ENCODE measurements around the gene DMD.
"Not testable (repeated sequence)": the region's sequence is repeated elsewhere in the genome, so short reads cannot be mapped to it uniquely, and the experiment has no call there.

DMD gene

GRCh38 chrX:31661280-31661810 lies 1550.0 kb downstream of the DMD start:
- DNase-seq, result no peak

DNA sequence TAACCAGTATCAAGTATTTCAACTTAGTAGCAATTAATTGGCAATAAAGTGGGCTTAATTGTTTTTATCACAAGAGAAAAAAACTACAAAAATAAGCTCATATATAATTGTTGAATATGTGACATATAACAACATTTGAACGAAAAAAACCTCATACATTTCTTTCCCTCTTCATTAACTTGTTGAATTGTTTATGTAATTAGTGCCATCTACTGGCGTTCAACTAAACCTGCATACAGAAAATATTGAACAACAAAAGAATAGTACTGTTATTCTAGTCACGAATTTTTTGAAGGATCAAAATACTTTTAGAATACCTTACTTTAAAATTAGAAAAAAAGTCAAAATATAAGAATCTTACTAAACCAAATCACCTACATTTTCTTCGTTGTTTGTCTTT lies 1553.0 kb downstream of the DMD start:
- DNase-seq, result no peak

- DNase-seq, result no peak
Measured at GRCh38 chrX:31656013-31656412, 1555.3 kb downstream of the DMD start.

- no peak for DNase-seq
Measured at GRCh38 chrX:31653422-31653821, 1557.9 kb downstream of the DMD start.

DNA sequence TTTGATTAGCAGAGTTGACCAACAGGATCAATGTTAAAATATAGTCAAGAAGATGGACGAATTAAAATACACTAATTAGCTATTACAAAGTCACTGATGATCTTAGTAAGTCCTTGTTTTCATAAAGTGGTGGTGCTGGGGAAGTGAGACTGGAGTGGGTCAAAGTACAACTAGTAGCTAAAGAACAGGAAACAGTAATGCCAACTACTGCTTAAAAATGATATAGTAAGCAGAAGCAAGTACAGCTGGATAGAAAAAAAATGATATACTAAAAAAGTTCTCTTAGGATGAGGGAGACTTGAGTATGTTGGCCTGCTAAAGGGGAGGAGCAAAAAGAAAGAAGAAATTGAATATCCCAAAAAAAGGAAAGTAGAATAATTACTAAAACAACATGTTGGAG lies 1558.7 kb downstream of the DMD start:
- DNase-seq, result no peak

DNA sequence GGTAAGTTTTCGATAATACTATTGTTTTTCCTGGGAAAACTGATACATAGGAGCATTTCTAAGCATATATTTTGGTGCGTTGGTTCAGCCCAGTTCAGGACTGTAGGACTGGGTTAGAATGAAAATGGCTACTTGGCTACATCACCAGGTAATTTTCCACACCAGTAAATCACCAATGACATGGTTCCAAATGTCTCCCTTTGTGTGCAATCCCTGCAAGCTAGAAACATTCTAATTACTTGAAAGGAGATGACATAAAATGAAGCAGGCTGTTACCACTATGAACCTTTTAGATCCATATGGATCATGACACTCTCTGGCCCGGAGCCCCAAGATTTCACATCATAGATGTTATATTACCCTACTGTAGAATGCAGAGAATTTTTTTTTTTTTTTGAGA lies 1562.1 kb downstream of the DMD start:
- no peak for DNase-seq

DNA sequence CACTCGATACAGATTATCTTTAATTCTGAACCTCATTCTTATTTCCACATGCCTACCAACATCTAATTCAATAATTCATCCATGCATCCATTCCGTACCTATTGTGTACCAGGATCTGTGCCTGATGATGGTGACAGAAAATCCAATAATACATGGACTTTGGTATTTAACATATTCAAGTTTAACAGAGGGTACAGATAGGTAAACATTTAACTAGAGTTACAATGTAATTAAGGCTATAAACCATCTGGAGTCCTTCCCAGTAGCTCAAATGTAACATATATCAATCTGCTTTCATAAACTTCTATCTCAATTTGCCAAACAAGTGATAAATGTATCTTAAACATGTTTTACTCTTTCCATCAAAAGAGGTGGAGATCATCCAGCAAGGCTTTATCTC lies 1578.0 kb downstream of the DMD start:
- no peak for DNase-seq

DNA sequence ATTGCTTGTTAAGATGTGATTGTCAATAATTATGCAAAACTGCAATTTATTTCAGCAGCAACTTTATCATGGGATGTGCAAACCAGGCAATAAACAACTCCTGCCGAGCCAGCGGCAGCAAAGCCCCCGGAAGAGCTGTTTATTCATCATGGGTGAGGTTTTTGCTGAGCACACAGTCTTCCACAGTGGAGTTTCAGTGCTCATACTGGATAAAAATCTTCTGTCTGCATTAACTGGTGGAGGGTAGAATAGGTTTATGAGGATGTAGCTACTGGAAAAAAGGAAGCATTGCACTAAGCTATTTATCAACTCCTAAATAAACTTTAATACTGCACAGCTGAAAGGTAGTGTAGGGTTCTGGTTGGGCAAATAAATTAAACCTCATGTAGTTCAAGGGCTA lies 1582.2 kb downstream of the DMD start:
- DNase-seq, result no peak

DNA sequence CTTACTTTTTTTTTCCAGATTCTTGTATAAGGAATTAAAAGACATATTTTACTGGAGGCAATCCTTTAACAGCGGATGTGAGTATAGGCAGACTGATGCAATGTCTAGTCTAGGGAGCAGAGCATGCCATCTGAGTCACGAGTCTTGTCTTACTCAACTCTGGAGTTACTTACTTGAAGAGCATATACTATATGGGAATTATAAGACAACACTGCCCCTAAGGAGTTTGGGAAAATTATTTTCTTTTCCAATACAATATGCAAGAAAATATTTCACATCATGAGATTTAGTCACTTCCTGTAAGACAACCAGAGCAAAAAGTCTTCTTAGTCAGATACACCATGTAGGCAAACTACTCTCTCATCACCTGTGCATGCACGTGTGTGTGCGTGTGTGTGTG lies 1602.2 kb downstream of the DMD start:
- DNase-seq, result no peak

GRCh38 chrX:31608638-31609037 lies 1602.7 kb downstream of the DMD start:
- DNase-seq, result no peak

DNA sequence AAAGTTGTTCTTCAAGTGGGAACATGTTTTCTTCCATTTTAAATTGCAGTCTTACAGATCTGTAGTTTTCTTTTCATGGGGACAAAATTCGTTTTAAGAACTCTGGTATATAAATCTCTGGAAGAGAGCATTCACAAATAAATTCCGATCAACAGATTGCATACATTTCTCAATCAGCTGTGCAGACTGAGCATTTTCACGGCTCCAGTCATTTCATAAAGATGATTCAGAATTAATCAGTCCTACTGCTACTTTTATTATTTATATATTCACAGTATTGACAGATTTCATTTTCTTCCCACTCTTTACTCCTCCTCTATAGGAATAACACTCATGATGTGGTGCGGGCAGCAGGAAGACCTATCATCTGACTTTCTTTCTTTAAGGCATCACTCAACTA lies 1604.6 kb downstream of the DMD start:
- DNase-seq, result no peak

GRCh38 chrX:31604629-31605221 lies 1606.6 kb downstream of the DMD start:
- DNase-seq, result no peak

DNA sequence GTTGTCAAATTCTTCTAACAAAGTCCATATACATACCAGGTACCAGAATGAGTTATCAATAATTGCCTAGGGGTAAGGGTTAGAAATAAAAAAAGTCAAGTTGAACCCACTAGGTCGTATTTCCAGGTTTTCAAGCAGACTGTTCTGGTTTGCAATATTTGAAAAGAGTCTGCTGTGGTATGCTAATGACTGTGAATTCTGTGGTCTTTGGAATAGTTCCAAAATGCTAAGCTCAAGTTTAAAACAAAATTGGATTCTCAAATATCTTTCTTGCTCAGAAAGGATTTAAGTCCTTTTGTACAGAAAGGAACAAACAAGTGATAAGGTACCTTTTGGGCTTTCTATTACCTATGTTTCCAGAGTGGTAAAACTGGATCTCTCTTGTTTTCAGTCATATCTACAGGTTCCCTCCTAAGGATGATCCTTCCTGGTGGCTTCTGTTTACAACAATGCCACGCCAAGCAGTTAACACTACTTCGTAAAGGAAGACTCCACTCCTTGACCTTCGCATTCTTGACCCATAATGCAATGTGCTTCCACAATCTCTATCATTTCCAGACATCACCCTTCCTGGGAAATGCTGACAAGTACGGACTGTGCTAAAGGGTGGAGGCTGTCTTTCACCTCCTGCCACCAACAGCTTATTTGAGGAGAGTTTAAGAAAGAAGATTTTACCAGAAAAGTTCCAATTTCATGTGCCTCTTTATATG lies 1607.8 kb downstream of the DMD start:
- no peak for DNase-seq

- DNase-seq, result no peak
Measured at GRCh38 chrX:31600823-31601222, 1610.5 kb downstream of the DMD start.

GRCh38 chrX:31593353-31593752 lies 1618.0 kb downstream of the DMD start:
- no peak for DNase-seq

DNA sequence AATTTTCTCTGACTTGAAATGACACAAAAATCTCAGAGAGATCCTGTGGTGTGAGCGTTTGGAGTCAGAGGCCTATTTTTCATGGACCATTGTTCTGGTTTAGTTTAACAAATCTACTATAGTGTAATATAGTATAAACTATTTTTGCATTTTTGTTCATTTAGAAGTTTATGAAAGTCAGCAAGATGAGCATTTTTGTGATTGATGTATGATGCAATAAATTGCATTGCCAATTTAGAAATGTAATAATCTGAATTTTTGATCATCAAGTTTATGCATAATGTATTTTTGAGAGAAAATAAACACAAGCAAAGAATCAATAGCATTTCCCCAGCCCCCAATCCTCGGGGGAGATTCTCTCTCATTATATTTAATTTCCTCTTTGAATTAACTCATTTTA lies 1620.0 kb downstream of the DMD start:
- no peak for DNase-seq

DNA sequence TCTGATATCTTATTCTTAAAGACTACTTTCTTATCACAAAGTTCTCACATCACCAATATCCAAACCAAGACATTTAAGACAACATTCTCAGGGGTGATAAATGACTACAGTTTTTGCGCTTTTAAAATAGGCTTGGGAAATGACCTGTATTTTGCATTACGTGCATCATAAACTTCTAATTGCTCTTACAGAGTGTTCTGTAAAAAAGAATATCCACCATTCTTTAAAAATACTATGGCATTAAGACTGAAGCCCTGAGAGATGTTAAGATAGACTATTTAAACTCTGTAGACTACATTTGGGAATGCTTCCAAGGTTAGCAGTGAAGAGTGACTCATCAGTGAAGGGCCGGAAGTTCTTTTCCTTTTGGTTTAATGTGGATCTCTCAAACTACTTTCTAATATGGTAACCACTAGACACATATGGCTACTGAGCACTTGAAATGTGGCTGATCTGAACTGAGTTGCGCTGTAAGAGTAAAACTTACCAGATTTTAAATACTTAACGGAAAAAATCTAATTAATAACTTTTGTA lies 1620.7 kb downstream of the DMD start:
- no peak for DNase-seq

GRCh38 chrX:31589503-31589902 lies 1621.8 kb downstream of the DMD start:
- no peak for DNase-seq

- DNase-seq, result no peak
Measured at GRCh38 chrX:31588355-31588754, 1623.0 kb downstream of the DMD start.

DNA sequence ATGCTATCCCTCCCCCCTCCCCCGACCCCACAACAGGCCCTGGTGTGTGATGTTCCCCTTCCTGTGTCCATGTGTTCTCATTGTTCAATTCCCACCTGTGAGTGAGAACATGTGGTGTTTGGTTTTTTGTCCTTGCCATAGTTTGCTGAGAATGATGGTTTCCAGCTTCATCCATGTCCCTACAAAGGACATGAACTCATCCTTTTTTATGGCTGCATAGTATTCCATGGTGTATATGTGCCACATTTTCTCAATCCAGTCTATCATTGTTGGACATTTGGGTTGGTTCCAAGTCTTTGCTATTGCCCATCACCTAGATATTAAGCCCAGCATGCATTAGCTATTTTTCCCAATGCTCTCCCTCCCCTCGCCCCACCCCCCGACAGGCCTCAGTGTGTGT lies 1627.5 kb downstream of the DMD start:
- DNase-seq, result not testable (repeated sequence)

DNA sequence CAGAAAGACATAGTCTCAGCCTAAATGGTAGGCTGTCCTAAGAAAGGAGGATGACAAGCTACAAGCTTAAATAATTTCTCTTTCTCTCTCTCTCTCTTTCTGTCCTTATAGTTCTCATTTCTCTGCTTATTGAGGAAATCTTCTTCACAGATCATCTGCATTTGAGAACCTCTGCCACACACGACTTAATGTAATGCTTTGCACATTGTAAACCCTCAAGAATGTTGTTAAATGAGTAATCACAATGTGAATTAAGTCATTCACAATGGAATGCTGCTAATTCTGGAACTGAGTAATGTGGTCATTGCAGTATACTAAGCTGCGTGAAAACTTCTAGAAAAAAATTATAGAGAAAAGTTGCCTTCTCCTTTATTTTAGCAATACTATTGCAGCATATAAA lies 1630.6 kb downstream of the DMD start:
- DNase-seq, result no peak

GRCh38 chrX:31580227-31580626 lies 1631.1 kb downstream of the DMD start:
- DNase-seq, result no peak

- DNase-seq, result no peak
Measured at GRCh38 chrX:31572360-31572759, 1639.0 kb downstream of the DMD start.

DNA sequence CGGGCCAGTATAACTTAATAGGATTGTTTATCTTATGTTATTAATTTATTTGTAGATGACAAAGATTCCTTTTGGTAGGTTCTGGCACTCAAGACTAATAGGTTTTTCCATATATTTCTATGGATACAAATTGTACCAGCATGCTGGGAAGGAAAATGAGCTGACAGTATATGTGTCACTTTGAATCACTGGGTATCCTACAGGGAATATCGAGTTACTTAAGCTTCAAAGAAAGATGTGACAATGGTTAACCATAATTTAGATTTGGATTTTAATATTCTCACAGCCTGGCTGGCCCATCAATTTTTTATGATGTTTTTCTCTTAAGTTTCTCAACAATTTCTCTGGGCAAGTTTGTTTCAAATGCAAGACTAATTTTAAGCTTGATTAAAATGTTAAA lies 1640.7 kb downstream of the DMD start:
- DNase-seq, result no peak

DNA sequence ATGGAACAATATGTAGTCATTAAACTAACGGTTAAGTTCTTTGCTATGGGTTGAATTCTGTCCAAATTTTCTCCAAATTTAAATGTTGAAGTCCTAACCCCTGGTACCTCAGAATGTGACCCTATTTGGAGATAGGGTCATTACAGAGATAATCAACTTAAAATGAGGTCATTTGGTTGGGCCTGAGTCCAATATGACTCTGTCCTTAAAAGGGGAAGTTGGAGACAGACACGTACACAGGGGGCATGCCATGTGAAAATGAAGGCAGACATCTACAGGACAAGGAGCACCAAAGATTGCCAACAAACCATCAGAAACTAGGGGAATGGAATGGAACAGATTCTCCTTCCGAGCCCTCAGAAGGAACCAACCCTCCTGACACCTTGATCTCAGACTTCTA lies 1647.6 kb downstream of the DMD start:
- no peak for DNase-seq
